ENCODE measurements around the gene DOHH.
"Not testable (repeated sequence)": the region's sequence is repeated elsewhere in the genome, so short reads cannot be mapped to it uniquely, and the experiment has no call there.

DOHH gene

DNA sequence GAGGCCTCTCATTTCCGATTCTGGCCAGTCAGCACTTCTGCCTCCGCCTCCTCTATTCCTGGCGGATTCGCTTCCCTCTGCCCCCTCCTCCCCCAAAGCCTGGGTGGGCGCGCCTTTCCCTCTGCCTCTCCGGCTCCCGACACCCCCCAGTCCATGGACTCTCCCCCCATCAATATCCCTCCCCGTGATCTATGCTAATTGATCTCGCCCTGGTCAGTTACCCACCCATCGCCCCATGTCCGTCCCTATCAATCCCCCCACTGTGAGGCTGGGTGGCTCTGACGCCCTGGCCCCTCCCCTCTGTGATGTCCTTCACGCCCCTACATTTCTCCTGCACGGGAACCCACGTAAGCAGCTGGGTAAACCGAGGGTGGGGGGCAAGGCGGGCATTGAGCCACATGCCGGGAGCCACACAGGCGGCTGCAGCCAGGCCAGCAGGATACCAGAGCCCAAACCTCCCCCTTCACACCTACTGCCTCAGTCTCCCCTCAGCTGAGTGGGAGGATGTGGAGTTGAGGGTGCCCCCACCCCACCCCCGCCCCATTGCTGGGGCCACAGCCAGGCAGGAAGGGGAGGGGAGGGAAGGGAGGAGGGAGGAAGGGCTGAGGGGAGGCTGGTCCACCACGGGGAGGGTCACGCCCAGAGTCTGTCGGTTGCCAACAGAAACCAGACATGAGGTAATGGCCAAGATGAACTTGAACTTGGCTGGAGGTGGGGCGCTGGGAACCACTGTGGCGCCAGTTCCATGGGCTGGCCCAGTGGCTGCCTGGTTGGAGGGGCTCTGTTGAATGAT lies 41.2 kb downstream of the DOHH start:
- DNase-seq (ENCODE audit: low read depth in 2 of 2), result no peak

GRCh38 chr19:3458229-3459088 lies 42.0 kb downstream of the DOHH start:
- no peak for DNase-seq (ENCODE audit: low read depth in 2 of 2)

DNA sequence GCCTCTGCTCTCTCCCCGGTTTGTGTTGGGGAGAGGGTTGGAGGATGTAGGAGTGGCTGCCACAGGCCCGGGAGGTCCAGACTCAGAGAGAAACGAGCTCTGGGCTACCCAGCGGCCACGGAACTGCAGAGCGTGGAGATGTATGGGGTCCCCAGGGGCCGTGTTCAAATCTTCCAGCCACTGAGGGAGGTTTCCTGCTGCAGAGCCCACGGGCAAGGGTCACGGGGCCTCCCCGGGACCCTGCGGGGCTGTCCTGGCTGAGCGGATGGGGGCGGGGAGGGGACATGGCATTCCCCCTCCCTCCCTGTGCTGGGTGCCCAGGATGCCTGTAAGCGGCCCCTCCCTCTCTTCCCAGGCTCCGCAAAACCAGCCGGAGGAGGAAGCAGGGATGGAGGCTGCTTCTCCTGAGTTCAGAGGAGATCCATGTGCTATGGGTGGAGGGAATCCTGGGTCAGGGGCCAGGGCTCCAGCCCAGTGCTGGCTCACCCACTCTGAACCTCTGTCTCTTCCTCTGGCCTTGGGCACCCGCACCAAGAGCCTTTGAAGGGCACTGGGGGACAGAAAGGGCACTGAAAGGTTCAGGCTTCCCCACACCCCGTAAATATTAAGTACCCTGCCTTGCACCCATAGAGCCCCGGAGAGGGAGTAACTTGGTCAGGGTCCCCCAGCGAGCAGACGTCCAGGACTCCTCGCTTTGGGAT lies 42.8 kb downstream of the DOHH start:
- DNase-seq (ENCODE audit: low read depth in 2 of 2), result no peak

- DNase-seq (ENCODE audit: low read depth in 2 of 2), result no peak
Observed at GRCh38 chr19:3456925-3457527, 43.4 kb downstream of the DOHH start.

GRCh38 chr19:3455960-3456601 lies 44.4 kb downstream of the DOHH start:
- DNase-seq (ENCODE audit: low read depth in 2 of 2), result no peak

DNA sequence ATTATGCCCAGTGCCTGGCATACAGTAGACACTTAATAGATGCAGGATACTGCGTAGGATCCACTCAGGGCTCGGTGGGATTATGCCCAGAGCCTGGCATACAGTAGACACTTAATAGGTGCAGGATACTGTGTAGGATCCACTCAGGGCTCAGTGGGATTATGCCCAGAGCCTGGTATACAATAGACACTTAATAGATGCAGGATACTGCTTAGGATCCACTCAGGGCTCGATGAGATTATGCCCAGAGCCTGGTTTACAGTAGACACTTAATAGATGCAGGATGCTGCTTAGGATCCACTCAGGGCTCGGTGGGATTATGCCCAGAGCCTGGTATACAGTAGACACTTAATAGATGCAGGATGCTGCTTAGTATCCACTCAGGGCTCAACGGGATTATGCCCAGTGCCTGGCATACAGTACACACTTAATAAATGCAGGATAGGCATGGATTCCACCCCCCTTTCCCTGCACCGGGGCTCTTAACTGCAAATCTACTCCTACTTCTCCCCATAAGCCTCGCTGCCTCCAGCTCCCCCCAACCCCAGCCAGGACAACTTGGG lies 45.0 kb downstream of the DOHH start:
- no peak for DNase-seq (ENCODE audit: low read depth in 2 of 2)

GRCh38 chr19:3454656-3455392 lies 45.6 kb downstream of the DOHH start:
- no peak for DNase-seq (ENCODE audit: low read depth in 2 of 2)

- DNase-seq (ENCODE audit: low read depth in 2 of 2), result no peak
Observed at GRCh38 chr19:3453840-3454239, 46.6 kb downstream of the DOHH start.

GRCh38 chr19:3452942-3453214 lies 47.6 kb downstream of the DOHH start:
- not testable (repeated sequence) for DNase-seq (ENCODE audit: low read depth in 2 of 2)

- DNase-seq (ENCODE audit: low read depth in 2 of 2), result no peak
Observed at GRCh38 chr19:3452171-3452941, 48.1 kb downstream of the DOHH start.

DNA sequence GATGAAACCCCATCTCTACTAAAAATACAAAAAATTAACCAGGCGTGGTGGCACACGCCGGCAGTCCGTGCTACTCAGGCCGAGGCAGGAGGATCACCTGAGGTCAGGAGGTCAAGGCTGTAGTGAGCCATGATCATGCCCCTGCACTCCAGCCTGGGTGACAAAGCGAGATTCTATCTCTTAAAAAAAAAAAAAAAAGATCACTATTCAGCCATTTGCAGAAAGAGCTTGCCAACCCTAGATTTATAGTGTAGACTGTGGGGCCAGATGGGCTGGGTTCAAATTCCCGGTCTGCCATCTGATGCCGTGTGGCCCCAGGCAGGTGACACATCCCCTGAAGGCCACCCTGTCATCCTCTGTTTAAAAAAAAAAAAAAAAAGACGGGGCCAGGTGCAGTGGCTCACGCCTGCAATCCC lies 49.0 kb downstream of the DOHH start:
- DNase-seq (ENCODE audit: low read depth in 2 of 2), result no peak

DNA sequence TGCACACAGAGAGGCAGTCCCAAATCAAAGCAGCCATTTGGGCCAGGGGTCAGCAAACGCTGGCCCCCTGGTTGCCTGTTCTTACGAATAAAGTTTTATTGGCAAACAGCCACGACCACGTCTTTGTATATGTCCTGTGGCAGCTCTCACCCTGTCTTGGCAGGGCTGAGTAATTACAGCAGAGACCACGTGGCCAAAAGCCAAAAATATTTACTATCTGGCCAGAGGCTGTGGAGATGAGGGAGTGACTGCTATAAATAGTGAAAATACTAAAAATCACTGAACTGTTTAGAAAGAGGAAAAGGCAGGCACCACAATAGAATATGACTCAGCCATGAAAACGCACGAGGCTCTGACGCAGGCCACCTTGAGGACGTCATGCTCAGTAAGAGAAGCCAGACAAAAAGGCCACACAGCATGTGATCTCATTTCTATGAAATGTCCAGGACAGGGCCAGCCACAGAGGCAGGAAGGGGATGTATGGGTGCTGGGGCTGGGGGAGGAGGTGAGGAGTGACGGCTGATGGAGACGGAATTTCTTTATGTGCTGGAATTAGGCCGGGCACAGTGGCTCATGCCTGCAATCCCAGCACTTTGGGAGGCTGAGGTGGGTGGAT lies 49.6 kb downstream of the DOHH start:
- no peak for DNase-seq (ENCODE audit: low read depth in 2 of 2)

DNA sequence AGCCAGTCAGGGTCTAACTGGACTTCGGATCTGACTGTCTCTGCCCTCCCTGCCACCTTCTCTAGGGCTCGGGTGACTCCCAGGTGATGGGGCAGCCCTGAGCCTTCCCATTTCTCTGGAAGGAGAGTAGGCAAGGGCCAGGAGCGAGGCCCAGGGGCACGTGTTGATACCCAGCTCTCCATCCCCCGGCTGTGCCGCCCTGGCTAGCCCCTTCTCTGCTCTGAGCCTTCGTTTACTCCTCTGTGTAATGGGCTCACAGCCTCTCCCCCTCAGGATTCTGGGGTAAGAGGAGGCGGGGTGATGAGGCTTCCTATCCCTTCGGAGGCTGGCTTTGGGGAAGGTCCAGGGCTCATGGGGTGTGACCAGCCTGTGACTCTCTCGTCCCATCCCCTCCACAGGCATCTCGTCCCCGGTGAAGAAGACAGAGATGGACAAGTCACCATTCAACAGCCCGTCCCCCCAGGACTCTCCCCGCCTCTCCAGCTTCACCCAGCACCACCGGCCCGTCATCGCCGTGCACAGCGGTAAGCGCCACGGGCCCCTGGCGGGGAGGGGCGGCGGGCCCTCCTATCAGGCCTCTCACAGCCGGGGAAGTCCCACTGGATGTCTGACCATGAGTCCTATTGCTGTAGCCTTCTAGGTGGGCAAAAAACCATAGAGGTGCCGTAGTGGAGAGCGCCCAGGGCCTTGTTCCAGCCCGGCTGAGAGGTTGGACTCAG lies 51.7 kb downstream of the DOHH start:
- DNase-seq (ENCODE audit: low read depth in 2 of 2), result no peak

GRCh38 chr19:3446657-3447056 lies 53.8 kb downstream of the DOHH start:
- not testable (repeated sequence) for DNase-seq (ENCODE audit: low read depth in 2 of 2)

- DNase-seq (ENCODE audit: low read depth in 2 of 2), result no peak
Observed at GRCh38 chr19:3444695-3445234, 55.7 kb downstream of the DOHH start.

- no peak for DNase-seq (ENCODE audit: low read depth in 2 of 2)
Observed at GRCh38 chr19:3443840-3444694, 56.4 kb downstream of the DOHH start.

- no peak for DNase-seq (ENCODE audit: low read depth in 2 of 2)
Observed at GRCh38 chr19:3442487-3443071, 57.9 kb downstream of the DOHH start.
